ENCODE data around the gene OIP5. TPM values are rescaled to one million over a fixed set of nuclear protein-coding genes. Genes with fewer than 3 reads are reported as not detected.

Gene OIP5
- total and polyA plus RNA-seq, 2 of the 13 experiments (the other 11 are each of a cell fraction or from before 2014, with no cell fraction given), result 10.7 to 38.0 TPM

GRCh38 chr15:41283653-41284426 lies 48.6 kb downstream of the OIP5 start (continued):
- TF ChIP-seq MTERF4 (CRISPR knock-in tag; IDR thresholded peaks at IDR 0.05) (0 out of 2 replicates have a peak, but pooled peaks have one; percentile 45), ARHGAP35 (CRISPR knock-in tag; IDR thresholded peaks at IDR 0.05; ENCODE audit: borderline replicate concordance) (peak; percentile 87; the same call in 1 of the 2 replicates), ZNF670 (CRISPR knock-in tag; IDR thresholded peaks at IDR 0.05; ENCODE audit: borderline replicate concordance) (peak; percentile 66; the same call in 1 of the 2 replicates), RXRB (CRISPR knock-in tag; IDR thresholded peaks at IDR 0.05; ENCODE audit: borderline replicate concordance) (peak; percentile 7; the same call in 1 of the 2 replicates), ZNF800 (CRISPR knock-in tag; IDR thresholded peaks at IDR 0.05) (0 out of 2 replicates have a peak, but pooled peaks have one; percentile 5), SRSF1 (optimal IDR thresholded peaks at IDR 0.05; ENCODE audit: low read depth, low read length) (peak; percentile 89), MED8 (CRISPR knock-in tag; IDR thresholded peaks at IDR 0.05; ENCODE audit: insufficient replicate concordance) (peak; percentile 84), ZNF317 (CRISPR knock-in tag; IDR thresholded peaks at IDR 0.05) (no peak), THAP8 (CRISPR knock-in tag; IDR thresholded peaks at IDR 0.05; ENCODE audit: borderline replicate concordance) (no peak), ZFP1 (CRISPR knock-in tag; IDR thresholded peaks at IDR 0.05) (no peak; the same call in 1 of the 2 replicates), ZFP62 (CRISPR knock-in tag; IDR thresholded peaks at IDR 0.05) (no peak), IRF9 (CRISPR knock-in tag; IDR thresholded peaks at IDR 0.05; ENCODE audit: borderline replicate concordance) (no peak; the same call in 1 of the 2 replicates), IRF2 (CRISPR knock-in tag; IDR thresholded peaks at IDR 0.05) (peak; percentile 58), ZNF724P (CRISPR knock-in tag; IDR thresholded peaks at IDR 0.05; ENCODE audit: borderline replicate concordance) (0 out of 2 replicates have a peak, but pooled peaks have one; percentile 52)
- TF ChIP-seq, protein P1, sequence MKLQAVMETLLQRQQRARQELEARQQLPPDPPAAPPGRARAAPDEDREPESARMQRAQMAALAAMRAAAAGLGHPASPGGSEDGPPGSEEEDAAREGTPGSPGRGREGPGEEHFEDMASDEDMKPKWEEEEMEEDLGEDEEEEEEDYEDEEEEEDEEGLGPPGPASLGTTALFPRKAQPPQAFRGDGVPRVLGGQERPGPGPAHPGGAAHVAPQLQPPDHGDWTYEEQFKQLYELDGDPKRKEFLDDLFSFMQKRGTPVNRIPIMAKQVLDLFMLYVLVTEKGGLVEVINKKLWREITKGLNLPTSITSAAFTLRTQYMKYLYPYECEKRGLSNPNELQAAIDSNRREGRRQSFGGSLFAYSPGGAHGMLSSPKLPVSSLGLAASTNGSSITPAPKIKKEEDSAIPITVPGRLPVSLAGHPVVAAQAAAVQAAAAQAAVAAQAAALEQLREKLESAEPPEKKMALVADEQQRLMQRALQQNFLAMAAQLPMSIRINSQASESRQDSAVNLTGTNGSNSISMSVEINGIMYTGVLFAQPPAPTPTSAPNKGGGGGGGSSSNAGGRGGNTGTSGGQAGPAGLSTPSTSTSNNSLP (IDR thresholded peaks at IDR 0.05; ENCODE audit: low read depth, low read length), result peak; percentile 58; the same call in 1 of the 2 replicates
- TF ChIP-seq, protein P2, sequence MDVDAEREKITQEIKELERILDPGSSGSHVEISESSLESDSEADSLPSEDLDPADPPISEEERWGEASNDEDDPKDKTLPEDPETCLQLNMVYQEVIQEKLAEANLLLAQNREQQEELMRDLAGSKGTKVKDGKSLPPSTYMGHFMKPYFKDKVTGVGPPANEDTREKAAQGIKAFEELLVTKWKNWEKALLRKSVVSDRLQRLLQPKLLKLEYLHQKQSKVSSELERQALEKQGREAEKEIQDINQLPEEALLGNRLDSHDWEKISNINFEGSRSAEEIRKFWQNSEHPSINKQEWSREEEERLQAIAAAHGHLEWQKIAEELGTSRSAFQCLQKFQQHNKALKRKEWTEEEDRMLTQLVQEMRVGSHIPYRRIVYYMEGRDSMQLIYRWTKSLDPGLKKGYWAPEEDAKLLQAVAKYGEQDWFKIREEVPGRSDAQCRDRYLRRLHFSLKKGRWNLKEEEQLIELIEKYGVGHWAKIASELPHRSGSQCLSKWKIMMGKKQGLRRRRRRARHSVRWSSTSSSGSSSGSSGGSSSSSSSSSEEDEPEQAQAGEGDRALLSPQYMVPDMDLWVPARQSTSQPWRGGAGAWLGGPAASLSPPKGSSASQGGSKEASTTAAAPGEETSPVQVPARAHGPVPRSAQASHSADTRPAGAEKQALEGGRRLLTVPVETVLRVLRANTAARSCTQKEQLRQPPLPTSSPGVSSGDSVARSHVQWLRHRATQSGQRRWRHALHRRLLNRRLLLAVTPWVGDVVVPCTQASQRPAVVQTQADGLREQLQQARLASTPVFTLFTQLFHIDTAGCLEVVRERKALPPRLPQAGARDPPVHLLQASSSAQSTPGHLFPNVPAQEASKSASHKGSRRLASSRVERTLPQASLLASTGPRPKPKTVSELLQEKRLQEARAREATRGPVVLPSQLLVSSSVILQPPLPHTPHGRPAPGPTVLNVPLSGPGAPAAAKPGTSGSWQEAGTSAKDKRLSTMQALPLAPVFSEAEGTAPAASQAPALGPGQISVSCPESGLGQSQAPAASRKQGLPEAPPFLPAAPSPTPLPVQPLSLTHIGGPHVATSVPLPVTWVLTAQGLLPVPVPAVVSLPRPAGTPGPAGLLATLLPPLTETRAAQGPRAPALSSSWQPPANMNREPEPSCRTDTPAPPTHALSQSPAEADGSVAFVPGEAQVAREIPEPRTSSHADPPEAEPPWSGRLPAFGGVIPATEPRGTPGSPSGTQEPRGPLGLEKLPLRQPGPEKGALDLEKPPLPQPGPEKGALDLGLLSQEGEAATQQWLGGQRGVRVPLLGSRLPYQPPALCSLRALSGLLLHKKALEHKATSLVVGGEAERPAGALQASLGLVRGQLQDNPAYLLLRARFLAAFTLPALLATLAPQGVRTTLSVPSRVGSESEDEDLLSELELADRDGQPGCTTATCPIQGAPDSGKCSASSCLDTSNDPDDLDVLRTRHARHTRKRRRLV (CRISPR knock-in tag; IDR thresholded peaks at IDR 0.05), result peak; percentile 67; the same call in 1 of the 2 replicates
